ENCODE results near the gene RND3.
A peak's percentile ranks its signal among the peaks of the same experiment; 100 is the strongest.

Gene RND3

DNA sequence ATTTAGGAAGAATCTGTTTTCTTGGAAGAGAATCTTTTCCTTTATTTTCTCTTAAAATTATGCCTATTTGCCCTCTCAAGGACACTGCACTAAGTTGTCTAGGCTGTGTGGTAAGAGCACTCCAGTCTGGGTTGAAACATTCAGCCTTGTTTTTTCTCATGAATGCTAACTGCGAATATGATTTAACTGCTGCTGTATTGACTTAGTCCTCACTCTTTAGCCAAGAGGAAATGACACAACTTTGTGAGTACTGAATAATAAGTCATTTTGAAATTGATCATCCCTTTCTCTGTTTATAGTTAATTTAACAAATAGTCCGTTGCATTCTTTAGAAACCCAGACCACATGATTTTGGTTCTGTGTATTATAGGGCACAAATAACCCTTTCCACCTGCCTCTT lies 4.5 kb upstream of the RND3 start:
- DNase-seq, result no peak

DNA sequence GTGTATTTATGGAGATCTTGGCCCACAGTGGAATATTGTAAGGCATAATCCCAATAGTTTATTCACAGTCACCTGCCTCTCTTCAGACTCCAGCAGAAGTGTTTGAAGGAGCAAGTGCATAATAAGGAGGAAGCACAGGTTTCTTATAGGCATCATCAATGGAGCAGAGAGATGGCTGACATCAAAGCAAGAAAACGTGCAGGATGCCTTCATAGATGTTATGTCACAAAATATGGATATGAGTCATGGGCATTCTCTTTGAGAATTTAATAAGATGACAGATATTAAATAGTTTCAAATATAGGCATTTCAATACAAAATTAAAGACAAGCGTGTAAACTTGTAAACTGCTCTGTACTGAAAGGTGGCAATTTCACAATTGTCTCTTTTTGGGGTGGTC lies 4.0 kb upstream of the RND3 start:
- no peak for DNase-seq

DNA sequence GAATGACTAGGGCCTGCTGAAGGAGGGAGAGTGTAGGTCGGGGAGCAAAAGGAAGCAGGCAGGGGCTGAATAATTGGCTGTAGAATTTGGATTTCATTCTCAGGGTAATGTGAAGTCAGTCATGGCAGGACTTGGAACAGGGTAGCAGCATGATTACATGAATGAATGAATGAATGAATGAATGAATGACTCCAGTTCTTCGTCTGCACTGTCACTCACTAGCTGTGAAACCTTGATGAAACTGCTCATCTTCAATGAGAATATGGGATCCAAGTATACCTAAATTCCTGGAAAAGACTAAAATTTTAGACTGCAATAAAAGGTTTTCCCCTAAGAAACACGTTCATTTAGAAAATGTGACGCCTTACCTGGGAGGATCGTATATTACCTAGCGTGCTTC lies 3.0 kb upstream of the RND3 start:
- DNase-seq, result no peak

DNA sequence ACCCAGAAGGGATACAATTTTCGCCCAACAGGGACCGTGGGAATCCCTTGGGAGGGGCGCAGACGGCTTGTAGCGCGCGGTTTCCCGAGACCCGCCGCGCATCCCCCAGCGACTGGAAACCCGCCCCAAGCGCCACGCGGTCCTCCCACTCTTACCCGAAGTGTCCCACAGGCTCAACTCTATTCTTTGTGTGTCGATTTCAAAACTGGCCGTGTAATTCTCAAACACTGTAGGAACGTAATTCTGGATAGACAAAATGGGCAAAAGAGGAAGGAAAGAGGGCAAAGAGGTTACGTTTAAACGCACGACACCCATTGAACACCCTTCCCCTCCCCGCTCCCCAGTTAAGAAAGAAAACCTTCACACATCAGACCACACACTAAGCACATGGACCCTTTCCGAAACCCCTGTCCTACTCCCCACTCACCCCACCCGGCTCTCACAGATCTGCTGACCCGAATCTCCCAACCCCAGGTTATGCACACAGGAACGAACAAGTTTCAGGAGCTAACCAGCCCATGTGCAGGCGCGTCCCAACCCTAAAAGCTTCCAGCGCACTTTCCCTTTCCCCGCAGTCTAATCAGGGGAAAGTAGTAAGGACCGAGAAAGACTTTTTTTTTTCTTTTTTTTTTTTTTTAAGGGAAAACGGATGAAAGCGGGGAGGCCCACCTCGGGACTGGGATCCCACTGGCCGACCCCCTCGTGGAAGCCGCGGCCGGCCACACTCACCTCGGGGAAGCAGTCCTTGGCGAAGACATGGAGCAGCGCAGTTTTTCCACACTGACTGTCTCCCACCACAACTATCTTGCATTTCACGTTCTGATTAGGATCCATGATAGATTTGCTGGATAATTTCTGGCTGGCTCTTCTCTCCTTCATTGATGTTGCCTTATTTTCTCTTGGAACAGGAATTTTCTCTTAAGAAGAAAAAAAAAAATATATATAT lies 655 bp downstream of the RND3 start:
- DNase-seq, result peak; percentile 42

DNA sequence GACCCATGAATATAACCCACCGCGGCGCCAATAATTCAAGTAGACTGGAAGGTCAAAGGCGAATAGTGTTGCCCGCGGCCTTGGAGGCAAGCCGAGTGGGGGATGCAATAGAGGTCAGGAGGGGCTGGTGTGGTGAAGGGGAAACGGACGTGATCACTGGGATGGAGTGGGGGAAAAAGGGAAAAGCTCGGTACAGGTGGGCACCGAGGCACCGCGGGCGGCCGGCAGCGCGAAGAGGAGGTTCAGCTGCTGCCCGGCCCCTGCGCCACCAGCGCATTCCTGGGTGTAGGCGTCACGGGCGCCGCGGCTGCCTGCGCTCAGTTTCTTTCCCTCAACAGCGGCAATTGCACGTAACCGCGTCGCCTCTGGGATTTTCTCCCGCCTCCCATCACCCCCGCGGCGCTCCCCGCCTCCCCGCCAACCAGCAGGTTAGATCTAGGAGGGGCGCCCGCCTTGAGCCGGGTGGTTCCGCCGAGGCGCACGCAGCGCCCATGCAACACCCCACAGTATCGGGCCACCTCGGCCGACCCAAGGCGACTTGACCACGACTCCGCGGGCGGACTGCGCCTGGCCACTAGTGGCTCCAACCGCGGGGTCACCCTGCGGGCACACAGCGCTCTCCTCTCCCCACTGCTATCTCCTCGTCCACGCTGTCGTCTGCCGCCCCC lies 1.5 kb downstream of the RND3 start:
- DNase-seq, result peak; percentile 63

DNA sequence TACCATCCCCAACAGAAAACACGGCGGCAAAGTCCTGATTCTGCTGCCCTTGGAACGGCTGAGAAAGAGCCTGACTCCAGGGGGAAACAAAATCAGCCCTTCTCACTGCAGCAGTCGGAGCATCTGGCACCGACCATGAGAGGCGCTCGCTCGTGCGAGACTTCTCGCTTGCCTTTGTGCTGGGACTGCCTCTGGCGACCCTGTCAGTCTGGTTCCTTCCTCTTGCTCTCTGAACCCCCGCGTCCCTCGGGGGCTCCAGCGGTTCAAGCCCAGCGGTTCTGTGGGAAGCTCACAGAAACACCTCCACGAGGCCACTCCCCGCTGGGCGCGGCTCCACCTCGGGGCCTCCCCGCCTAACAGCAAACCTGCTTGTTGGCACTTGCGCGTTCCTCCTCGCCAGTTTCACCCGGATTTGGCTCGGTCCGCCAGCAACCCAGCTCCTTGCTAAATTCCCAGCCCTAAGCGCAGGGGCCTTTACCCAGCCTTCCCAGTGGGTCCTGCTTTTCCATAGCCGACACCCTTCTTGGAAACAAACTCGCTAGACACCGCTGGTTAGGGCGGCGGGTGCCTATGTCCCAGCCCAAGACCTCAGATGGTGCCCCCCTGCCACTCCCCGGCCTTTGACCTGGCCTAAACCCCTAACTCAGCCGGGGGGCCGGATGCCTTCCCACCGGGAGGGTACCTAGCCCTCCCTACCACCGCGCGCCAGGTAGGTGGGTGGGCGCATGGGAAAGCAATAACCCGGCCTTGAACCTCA lies 2.2 kb downstream of the RND3 start:
- DNase-seq, result peak; percentile 78

DNA sequence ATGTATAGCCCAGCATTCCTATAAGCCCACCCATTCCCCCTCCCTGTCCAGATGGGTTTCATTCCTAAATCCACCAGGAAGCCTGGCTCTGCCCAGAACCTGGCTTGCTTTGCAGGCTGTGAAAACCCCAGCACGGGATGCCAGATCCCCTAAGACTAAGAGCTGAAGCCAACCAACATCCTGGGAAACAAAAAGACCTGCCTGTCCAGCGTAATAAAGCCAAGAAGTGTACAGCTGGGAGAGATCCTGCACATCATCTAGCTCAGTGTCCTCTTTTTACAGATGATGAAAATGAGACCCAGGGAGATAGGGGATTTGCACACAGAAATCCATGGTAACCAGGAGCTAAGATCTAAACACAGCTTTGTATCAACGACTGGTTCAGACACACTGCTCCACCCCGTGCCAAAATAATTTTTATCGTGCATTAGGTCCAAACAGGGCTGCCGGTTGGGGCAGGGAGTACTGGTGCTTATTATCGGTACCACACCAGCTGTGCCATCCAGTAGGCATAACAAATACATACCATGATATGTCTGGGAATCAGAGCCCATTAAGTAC lies 2.9 kb downstream of the RND3 start:
- peak; percentile 46 for DNase-seq

DNA sequence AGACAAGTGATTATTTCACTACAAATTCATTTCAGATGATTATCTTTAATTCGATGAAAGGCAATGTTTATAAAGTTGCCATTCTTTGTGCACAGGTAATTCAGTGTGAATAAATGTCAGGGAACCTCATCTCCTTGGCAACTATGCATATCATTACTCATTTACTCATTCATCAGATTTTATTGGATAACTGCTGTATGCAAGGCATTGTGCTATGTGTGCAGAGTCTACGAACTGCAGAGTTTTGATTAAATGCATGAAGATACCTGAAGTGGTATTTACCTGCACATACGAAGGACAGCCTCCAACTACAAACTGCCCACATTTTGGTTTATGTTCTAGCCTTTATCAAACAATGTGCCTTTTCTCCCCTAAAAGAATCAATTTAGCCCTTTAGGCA lies 3.5 kb downstream of the RND3 start:
- peak; percentile 27 for DNase-seq

DNA sequence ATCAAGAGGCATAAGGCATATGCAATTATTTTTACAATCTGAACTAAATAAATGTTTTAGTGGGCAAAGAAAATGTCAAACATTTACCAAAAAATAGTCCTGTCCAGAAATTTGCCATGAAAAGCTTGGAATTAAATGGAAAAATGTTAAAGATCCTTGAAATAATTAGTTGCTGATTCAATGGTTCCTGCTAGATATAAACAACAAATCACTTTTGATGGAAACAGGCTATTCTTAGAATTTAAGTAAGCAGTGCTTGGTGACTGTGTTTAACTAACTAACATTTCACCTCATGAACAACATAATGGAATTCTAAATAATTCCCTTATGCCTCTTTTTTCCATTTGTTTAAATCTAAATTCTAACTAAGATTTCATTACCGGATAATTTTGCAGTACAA lies 3.9 kb downstream of the RND3 start:
- DNase-seq, result no peak

DNA sequence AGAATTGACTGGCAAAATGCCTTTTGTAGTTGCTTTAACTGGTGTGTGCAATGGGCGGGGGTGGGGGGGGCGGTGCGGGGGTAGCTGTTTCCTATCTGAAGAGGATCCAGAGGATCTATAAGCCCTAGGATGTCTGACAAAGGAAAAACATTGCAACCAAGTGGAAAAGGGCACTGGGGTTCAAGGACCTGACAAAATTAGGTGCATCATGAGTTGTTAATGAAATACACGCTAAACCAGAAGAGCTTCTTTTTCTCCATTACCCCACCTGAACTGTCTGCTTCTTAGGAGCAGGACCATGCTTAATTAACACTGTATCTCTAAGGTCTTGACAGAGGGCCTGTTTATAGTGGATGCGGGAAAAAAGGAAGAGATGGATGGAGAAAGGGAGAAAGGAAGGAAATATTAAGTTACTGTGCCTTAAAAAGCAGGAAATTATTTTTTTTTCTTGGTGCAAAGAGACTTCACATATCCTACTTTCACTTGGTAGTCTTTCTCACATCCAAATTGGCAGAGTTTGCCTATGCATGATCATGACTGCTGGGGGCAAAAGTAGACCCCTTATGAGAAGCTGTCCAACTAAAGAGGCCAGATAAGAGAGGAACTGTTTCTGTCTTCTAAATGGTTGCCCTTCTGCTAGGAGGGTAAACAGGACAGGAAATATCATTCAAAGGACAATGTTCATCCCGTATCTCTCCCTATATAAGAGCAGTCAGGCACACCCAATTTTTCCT lies 4.6 kb downstream of the RND3 start:
- no peak for DNase-seq

DNA sequence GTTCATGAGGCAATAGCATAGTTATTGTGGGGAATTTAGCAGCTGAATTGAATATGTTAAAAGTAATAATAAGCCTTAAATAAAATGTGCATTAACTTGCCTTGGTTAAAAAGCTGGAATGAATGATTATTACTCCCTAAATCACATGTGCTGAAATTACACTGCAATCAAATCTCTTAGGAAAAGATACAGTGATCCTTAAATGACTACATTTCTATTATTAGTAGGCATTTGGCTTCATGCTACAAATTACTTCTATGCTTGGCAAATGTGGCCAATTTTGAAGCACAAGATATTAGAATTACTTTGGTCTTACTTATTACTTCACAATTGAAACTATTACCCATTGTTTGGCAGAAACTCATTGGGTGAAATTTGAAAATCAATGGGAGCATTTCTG lies 5.4 kb downstream of the RND3 start:
- DNase-seq, result no peak

DNA sequence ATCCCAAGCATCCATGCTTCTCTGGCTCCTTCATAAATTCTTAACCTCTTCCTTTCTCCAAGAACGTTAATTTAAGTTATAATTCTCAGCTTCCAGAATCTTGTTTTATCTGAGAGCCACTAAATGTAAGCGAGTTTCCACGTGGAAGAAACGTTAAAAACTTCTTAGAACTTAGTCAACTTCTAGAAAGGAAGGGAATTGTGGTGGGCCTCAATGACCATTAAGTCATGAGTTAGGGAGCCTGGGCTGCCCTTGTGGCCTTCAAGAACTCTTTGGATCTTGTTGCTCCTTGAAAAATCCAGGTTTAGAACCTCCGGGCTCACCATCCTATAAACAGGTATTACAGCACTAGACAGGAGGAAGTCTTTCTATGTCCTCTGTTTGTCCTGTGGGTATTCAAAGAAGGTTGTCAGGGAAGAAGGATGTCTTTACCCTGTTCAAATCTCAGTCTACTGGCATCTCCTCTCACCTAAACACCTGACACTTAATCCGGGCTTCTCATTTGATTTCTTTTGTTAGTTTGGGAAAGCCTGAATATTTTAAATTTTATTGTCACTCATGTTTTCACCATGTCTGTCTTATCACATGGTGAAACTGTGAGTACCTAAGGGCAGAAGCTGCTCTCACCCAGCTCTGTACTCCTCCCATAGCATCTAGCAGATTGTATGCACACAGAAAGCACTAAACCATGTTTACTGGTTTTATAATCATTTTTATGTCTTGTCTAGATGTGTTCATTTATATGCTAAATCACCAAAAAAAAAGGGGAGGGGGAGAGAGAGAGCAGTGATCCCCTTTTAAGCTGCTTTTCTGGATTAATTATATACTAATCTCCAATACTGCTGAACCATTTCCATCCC lies 6.3 kb downstream of the RND3 start:
- no peak for DNase-seq

DNA sequence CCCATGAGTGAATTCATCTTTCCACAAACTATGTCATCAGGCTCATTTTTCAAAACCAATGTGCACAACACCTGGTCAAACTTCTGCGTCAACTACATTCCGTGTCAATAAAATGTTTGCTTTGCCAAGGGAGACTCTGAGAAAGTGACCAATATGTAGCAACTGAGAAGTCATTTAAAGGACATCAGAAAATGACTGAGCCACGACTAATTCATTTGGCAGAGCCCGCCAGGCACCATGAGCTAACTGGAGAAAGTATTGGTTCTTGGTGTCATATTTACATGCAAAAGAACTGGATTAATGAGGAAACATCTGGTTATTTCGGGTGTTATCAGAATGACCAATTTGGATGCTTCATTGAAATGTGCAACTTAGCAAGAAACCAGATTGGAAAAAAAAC lies 7.2 kb downstream of the RND3 start:
- DNase-seq, result no peak

DNA sequence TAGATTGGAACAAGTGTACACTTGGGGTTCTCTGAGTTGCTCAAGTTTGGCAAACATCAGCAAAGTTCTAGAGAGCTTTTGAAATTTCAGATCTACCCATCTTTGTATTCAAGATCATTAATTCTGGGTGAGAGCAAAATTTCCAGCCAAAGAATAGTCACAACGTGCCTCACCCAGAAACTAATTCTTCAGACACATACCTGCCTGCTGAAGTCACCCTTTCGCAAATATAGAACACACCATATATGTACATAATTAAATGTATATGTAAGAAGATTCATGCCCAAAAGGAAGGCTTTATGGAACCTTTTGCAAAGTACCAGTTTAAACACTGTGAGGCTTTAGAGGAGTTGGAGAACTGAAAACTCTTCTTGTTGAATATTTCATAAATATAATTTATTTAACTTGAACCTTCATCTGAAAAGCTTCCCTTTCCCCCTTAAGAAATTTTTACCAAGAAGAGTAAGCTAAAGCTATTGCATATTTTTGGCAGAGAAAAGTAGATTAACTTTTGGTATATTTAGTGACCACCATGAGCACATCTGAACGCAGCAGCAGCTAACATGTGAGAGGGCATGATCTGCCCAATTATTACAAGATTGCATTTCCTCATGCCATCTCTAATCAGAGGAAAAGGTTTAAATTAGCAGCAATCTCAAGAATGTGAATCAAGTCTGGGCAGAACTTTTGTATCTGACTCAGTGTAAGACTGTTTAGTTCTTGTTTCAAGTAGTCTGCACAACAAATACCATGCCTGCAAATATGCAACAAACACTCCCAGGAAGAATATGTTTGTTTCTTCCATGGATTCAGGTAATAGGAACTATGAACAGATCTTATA lies 8.2 kb downstream of the RND3 start:
- no peak for DNase-seq

DNA sequence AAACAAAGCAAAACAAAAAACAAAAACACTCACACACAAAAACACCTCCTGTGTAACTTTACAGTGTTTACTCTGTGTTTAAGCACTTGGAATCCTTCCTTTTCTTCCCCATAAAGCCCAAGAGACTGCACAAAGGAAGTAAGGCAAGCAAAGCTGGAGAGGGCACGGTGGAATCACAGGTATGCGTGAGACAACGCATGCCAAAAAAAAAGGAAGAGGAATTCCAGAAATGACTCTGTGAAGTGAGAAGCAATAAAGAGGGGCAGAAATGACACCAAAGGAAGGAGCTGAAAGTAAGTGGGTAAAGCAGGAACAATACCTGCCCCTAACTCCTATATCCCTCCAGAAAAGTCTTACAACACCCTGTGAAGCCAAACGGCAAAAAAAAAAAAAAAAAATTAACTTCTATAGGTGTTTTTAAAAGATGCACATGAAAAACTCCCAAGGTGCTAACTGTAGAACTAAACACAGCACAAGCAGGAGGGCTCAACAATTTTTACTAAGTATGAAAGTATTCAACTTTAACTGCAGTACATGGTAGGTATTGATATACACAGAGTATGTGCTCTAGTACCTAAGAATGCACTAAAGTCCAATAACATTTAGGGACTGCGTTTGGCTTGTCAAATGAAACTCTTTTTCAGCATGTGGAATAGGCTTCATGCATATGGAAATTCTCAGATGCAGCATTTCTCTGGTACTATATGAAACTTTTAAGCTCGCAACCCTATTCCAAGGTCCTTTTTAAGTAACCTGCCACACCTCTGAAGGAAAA lies 9.1 kb downstream of the RND3 start:
- peak; percentile 25 for DNase-seq

DNA sequence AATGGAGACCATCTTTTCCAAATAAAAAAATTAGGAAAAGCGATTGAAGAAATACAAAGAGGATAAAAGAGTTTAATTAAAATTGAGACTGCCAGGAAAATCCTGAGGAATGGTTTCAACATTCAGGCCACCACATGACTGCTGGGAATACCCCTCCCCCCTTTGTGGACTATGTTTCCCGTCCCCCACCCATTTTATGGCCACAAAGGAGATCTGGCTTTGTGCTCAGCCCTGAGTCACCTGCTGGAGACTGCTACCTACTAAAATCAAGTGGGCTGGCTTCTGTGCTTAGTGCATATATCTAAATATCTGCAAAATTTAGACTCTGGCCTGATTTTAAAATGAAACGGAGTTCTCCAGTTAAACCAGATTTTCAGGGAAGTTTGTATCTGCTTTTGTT lies 10.1 kb downstream of the RND3 start:
- no peak for DNase-seq

DNA sequence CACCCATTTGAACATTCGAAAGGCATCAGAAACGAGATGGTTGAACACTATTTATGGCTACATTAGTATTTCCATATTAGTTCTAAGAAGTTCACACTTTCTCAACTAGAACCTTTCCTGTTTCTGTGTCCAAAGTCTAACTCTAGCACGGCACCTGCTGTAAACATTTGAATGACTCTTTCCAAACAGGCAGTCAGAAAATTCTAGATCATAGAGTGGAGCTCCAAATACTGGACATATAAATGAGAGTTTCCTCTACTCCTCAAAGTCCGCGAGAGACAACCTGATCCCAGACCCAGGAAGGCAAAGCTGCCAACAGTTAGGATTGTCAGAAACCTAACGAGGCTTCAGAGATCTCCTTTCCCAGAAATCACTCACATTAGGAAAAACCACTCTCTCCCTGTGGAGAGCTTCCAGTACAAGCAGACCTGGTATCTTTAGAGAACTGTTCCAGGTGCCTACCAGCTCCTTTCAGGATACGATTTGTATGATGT lies 10.6 kb downstream of the RND3 start:
- DNase-seq, result no peak

DNA sequence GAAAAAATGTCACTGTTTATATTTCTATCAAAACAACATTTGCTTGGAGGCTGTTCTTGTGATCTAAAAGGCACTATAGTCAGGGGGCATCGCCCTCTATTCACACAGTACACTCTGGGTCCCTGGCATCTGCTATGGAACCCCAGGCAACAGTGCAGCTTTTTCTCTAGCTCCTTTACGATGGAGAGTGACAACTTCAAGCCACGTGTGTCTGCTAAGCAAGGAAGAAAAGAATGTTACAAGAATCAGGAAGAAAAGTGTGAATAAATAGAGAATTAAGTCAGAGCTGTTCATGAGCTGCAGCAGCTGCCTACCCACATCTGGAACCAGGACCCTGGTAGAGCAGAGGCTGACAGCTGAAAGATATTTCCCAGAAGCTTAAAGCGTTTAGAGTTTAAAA lies 11.2 kb downstream of the RND3 start:
- no peak for DNase-seq

DNA sequence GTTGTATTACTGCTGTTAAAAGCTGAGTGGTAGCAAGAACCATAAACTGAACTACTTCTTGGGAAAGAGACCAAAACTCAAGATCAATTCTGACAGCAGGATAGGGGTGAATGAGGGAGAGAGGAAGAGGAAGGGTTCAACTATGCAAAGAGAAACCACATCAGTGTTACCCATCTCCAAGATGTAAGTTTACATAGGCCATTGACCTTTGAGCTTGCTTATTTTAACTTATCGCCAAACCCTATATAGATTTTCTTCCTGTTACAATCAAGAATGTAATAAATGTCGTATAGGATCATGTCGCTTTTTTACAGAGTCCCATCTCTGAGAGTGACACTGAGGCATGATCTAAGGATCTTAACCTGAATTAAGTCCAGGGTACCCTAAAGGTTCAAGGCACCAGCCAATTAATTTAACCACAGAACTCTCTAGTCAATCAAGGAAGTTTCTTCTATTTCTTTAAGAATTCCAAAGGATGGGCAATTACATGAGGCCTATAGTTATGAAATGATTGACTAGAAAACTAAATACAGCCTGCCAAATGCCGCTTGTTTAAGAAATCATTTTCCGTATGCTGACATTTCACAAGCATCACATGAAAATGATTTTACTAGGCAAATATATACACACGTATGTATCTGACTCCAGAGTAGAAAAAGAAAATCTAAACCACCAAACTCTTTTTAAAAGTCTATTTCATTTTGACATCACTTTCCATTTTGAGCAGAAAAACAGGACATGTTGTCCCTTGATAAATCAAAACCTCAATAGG lies 11.8 kb downstream of the RND3 start:
- no peak for DNase-seq

All from DMS79 treated with DMSO at 0.1 percent for 48 hours (cell line).